Measurements from ENCODE around the gene MFN1.
A peak's percentile ranks its signal among the peaks of the same experiment; 100 is the strongest.
"Not testable (repeated sequence)": the region's sequence is repeated elsewhere in the genome, so short reads cannot be mapped to it uniquely, and the experiment has no call there.

Gene MFN1

GRCh38 chr3:179347345-179348194 lies at the start of gene MFN1:
Gene MFN1 (plus strand): TSS chr3:179347709. CDS start chr3:179348852, 1,143 bp downstream.
- peak; percentile 95 for DNase-seq

GRCh38 chr3:179297971-179298725 lies 49.4 kb upstream of the MFN1 start:
- DNase-seq = no peak

- no peak for DNase-seq
Observed at GRCh38 chr3:179299316-179299715, 48.2 kb upstream of the MFN1 start.

- DNase-seq = no peak
Observed at GRCh38 chr3:179299999-179300613, 47.4 kb upstream of the MFN1 start.

- DNase-seq = no peak
Observed at GRCh38 chr3:179301645-179302044, 45.9 kb upstream of the MFN1 start.

DNA sequence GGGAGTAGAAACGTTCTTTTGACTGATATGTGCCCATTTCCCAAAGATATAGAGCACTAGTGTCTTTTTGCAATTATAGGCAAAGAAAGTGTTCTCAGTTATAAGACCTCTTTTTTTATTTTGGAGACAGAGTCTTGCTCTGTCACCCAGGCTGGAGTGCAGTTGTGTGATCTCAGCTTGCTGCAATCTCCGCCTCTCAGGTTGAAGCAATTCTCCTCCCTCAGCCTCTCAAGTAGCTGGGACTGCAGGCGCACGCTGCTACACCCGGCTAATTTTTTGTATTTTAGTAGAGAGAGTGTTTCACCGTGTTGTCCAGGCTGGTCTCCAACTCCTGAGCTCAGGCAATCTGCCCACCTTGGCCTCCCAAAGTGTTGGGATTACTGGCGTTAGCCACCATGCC lies 45.4 kb upstream of the MFN1 start:
- DNase-seq = no peak

- DNase-seq = no peak
Observed at GRCh38 chr3:179304605-179305004, 42.9 kb upstream of the MFN1 start.

- not testable (repeated sequence) for DNase-seq
Observed at GRCh38 chr3:179307362-179307761, 40.1 kb upstream of the MFN1 start.

DNA sequence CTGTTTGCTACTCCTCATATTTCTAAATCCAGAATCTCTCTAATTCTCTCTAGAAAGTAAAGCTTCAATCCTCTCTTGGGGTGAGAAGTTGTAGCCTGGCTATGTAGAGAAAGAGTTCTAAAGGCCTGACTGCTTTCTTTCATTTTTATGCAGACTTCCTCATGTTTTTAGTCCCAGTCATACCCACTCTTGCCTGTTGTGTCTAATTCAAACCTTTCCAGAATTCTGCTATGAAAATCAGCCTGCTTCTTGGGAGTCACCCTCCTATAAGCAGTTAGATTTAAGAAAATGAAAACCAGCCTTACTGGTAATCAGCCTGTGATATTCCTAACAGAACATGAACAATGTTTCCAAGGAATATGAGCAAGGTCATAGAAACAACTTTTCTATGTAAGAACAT lies 39.5 kb upstream of the MFN1 start:
- no peak for DNase-seq

GRCh38 chr3:179309225-179310078 lies 38.1 kb upstream of the MFN1 start:
- DNase-seq = no peak

DNA sequence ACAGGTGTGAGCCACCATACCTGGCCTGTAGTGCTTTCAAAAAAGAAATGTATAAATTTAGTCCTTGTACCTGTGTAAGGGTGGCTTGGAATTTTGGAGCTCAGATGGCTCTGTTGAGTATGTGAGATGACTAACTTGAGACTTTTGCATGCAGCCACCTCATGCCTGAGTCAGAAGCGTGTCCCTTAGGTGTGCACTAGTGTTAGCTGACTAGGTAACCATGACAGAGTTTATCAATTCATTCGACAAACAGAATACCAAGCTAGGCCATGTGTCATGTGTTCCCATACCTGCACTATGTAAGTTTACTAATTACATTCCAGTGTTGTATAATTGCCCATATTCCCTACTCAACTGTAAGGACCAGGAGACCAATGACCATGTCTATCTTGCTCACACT lies 28.6 kb upstream of the MFN1 start:
- no peak for DNase-seq

DNA sequence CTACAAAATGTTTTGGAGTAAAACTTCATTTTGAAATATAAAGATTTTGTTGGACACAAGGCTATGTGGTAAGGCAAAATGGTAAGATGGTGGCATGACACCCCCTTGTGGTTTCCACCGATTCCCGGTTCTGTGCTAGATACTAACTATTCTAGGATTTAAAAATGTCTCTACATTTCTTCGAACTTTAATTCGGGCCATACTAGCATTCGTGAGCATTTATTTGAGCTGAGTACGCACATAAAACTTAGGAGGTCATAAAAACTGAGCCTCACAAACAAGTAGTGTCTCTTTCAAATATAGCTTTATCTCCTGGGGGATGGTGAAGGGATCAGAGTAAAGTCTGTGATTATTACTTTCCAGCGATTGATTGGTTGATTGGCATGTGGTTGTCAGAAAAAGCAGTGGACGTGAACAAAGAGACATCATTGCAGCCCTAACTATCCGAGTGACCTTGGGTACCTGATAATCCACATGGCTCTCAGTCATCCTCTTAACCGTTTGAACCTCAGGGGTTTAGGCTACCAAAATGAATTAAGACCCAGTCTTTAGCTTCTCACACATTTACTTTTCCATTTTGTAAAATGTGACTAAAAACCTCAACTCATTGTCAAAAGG lies 25.7 kb upstream of the MFN1 start:
- DNase-seq = peak in 1 of 2 experiments; percentile 42

- peak; percentile 61 to 94 for DNase-seq
Observed at GRCh38 chr3:179322286-179323196, 25.0 kb upstream of the MFN1 start, which contains the start of gene ZNF639. Gene ZNF639 (plus strand): TSS chr3:179323031. CDS start chr3:179328294, 5,263 bp downstream.

DNA sequence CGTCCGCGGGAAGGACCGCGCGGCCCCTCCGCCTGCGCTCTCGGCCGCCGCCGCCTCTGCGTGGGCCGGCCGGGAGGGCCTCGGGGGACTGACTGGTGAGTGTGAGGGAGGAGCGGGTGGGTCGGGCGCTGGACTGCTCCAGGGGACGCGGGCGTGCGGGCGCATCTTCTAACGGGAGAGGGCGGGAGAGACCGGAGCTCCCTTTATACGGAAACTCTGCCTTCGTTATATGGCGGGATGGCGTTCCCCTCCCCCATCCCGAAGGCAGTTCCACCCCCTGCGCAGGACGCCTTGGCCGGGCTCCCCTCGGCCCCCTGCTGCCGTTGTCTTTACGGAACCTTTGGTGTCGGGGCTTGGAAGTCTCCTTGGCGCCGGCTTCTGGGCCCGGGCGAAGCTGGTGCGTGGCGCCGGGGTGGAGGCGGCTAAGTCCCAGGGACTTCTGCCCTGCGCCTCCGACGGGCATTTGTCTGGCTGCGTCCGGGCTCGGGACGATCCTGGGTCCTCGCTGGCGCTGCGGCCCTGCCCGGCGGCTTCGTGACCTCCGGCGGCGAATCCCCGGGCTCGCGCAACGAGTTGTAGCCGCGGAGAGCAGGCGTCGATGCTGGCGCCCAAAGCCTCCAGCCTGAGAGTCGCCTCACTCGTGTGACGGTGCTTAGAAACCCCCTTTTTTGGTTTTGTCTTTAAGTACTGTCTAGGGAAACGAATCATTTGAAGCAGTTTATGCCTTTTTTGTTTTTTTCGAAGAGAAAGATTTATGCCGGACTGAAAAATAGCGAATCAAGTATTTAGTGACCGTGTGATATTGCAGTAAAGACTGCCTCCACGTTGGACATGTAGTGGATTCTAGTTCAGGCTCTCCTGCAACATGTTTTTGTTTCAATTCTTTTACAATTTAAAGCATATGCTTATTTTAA lies 24.1 kb upstream of the MFN1 start:
- DNase-seq = peak; percentile 37 to 84

DNA sequence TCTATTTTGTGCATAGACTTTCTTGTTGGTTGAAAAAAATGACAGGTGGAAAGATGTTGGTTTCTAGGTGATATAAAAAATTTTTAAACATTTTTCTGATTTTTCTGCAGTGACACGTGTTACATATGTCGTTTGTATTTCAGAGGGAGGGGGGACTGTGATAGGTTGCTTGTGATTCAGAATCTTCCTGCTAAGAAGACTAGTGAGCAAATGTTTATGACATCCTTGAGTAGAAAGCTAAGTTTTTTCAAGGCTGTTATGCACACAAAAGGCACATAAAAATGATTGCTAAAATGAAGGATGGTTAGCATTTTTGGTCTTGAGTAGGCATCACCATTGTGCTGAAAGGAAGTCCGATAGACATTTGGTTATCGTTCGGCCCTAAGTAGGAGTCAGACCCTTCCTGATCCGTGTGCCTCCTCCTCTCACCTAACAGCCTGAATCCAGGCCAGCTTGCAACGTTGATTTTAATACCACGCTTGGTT lies 23.2 kb upstream of the MFN1 start:
- DNase-seq = peak in 1 of 2 experiments; percentile 49

DNA sequence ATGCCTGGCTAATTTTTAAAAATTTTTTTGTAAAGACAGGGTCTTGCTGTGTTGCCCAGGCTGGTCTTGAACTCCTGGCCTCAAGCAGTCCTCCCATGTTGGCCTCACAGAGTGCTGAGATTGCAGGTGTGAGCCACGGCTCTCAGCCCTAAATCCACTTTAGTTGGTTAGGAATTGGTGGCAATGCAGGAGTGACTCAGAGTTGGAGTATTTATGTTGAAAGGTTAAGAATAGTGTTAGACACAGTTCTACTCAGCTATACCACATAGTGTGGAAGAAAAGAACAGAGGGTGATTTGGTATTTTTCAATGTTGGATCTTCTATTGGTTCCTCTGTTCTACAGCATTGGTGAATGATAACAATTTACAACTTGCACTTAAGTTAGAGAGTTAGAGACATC lies 17.1 kb upstream of the MFN1 start:
- DNase-seq = no peak

DNA sequence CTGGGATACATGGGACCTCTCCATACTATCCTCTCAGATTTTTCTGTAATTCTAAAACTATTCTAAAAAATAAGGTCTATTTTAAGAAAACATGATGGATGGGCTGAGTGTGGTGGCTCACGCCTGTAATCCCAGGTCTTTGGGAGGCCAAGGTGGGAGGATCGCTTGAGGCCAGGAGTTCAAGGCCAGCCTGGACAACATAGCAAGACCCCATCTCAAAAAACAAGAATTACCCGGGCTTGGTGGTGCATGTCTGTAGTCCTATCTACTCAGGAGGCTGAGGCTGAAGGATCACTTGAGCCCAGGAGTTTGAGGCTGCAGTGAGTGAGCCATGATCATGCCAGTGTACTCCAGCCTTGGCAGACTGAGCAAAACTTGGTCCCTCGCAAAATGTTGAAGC lies 15.3 kb upstream of the MFN1 start:
- no peak for DNase-seq

DNA sequence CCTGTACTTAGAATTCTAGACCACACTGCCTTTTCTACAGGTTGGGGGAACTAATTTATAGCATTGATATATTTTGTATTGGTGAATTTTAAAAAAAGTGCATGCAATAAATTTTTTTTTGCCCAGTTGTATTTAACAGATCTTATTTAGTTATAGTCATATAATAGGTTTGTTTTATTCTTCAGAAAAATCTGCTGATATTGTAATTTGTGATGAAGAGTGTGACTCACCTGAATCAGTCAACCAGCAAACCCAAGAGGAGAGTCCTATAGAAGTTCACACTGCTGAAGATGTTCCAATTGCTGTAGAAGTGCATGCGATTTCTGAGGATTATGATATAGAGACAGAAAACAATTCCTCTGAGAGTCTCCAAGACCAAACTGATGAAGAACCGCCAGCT lies 14.4 kb upstream of the MFN1 start:
- no peak for DNase-seq

DNA sequence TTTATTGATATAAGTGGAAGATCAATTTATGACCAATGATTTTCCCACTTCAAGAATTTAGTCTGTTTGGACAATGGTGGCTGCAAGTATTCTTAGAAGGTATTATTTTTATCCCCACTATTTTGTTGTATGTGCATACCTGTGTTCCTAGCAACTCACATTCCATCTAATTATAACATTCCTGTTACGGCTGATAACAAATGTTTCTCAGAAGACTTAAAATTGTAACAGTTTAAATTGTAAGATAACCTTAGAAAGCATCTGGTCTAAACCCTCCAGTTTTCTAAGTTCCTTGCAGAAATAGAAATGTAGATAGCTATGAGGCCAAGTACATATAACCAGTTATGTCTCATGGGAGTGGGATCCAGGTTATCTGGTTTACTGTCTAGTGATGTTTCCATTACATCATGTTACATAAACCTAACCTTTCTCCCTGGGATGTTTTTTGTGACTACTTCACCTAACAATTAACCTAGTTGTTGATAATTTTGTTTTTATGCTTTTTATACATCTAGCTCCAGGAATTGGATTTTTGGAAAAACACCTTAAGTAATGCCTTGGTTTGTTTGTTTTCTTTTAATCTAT lies 11.1 kb upstream of the MFN1 start:
- DNase-seq = no peak

Measured in NCI-H526 (cell line).